ENCODE measurements around the gene IL16.
"Not testable (repeated sequence)": the region's sequence is repeated elsewhere in the genome, so short reads cannot be mapped to it uniquely, and the experiment has no call there.

Gene IL16

GRCh38 chr15:81196576-81197254 lies at the start of gene IL16:
IL16 (plus strand) TSS chr15:81196879; CDS start chr15:81225400, 28,521 bp downstream.
- no peak for DNase-seq (ENCODE audit: low read depth)

- no peak for DNase-seq (ENCODE audit: low read depth)
These were observed 45.3 kb upstream of the IL16 start for GRCh38 chr15:81151389-81151788.

- no peak for DNase-seq (ENCODE audit: low read depth)
These were observed 44.3 kb upstream of the IL16 start for GRCh38 chr15:81152339-81152738.

- DNase-seq (ENCODE audit: low read depth), result no peak
These were observed 43.9 kb upstream of the IL16 start for GRCh38 chr15:81152799-81153198.

- DNase-seq (ENCODE audit: low read depth), result peak; percentile 80
These were observed 41.1 kb upstream of the IL16 start for GRCh38 chr15:81155375-81156218.

- no peak for DNase-seq (ENCODE audit: low read depth)
These were observed 40.4 kb upstream of the IL16 start for GRCh38 chr15:81156324-81156723.

GRCh38 chr15:81157195-81157938 lies 39.3 kb upstream of the IL16 start:
- peak; percentile 24 for DNase-seq (ENCODE audit: low read depth)

GRCh38 chr15:81157939-81158223 lies 38.8 kb upstream of the IL16 start:
- DNase-seq (ENCODE audit: low read depth), result no peak

GRCh38 chr15:81158561-81158960 lies 38.1 kb upstream of the IL16 start:
- not testable (repeated sequence) for DNase-seq (ENCODE audit: low read depth)

GRCh38 chr15:81160312-81161159 lies 36.1 kb upstream of the IL16 start:
- DNase-seq (ENCODE audit: low read depth), result peak; percentile 71

- no peak for DNase-seq (ENCODE audit: low read depth)
These were observed 35.5 kb upstream of the IL16 start for GRCh38 chr15:81161160-81161673.

- DNase-seq (ENCODE audit: low read depth), result no peak
These were observed 34.8 kb upstream of the IL16 start for GRCh38 chr15:81161851-81162250.

GRCh38 chr15:81163961-81164800 lies 32.5 kb upstream of the IL16 start:
- DNase-seq (ENCODE audit: low read depth), result peak; percentile 94

GRCh38 chr15:81165535-81165934 lies 31.1 kb upstream of the IL16 start:
- DNase-seq (ENCODE audit: low read depth), result peak; percentile 29

GRCh38 chr15:81166636-81167305 lies 29.9 kb upstream of the IL16 start:
- no peak for DNase-seq (ENCODE audit: low read depth)

- DNase-seq (ENCODE audit: low read depth), result no peak
These were observed 28.6 kb upstream of the IL16 start for GRCh38 chr15:81168131-81168526.

- no peak for DNase-seq (ENCODE audit: low read depth)
These were observed 28.0 kb upstream of the IL16 start for GRCh38 chr15:81168644-81169043.

GRCh38 chr15:81170511-81170910 lies 26.2 kb upstream of the IL16 start:
- no peak for DNase-seq (ENCODE audit: low read depth)

- DNase-seq (ENCODE audit: low read depth), result no peak
These were observed 25.4 kb upstream of the IL16 start for GRCh38 chr15:81171286-81171685.

GRCh38 chr15:81174125-81174791 lies 22.4 kb upstream of the IL16 start:
- DNase-seq (ENCODE audit: low read depth), result no peak
